ENCODE measurements around the gene MLLT1. TPM values are rescaled to one million over a fixed set of nuclear protein-coding genes. Genes with fewer than 3 reads are reported as not detected.

MLLT1 gene
- total RNA-seq, 1 experiment from 2014 or later = 29.0 TPM

DNA sequence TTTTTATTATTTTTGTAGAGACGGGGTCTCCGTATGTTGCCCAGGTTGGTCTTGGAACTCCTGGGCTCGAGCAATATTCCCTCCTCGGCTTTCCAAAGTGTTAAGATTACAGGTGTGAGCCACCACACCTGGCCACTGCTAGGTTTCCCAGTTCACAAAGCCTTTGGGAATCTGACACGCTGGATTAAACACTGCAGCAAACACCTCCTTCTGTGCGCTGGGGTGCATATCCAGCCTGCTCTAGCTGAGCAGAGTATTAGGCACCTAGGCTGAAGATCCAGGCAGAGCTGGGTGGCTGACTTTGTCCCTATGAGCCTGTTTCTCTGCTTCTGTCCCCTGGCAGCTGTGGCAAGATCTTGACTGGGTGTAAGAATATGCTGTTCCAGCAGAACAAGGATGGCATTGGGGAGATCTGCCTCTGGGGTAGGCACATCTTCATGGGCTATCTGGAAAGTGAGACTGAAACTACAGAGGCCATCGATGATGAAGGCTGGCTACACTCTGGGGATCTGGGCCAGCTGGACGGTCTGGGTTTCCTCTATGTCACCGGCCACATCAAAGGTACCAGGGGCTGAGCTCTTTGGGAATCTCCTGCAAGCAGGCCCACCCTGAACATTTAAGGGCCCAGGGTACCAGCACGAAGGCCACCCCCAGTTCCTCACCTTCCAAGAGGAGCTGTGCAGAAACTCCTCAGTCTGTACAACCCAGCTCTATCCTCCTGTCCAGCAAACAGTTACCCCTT lies 94.5 kb downstream of the MLLT1 start:
- Histone ChIP-seq H2AFZ (ENCODE audit: low read length) (no peak overlapping the region), H3K4me1 (ENCODE audit: insufficient read depth, low read length) (no peaks in the 10 kb centered on the region), H3K79me2 (ENCODE audit: low read length) (no peaks in the 10 kb centered on the region), H4K20me1 (ENCODE audit: low read length) (no peaks in the 10 kb centered on the region), H3K9ac (ENCODE audit: low read length) (no peak overlapping the region), H3K27ac (ENCODE audit: low read length) (no peak overlapping the region), H3K27me3 (ENCODE audit: low read length) (peaks cover 4% of the 10 kb centered on the region; the same call in 1 of the 2 replicates), H3K4me2 (ENCODE audit: low read length) (no peak overlapping the region), H3K4me3 (ENCODE audit: low read length) (no peak overlapping the region), H3K9me3 (ENCODE audit: low read length) (no peaks in the 10 kb centered on the region), H3K36me3 (ENCODE audit: low read depth, low read length) (no peaks in the 10 kb centered on the region), H3K9me2 (replicated peaks; ENCODE audit: low read length) (no peaks in the 10 kb centered on the region), H3F3A (ENCODE audit: low read length, unreplicated experiment) (no peaks in the 10 kb centered on the region)
- POLR2A ChIA-PET (ENCODE audit: unreplicated experiment) = interaction anchor here (0.7 kb wide), 1 partner anchor 1617 kb away, joined by 3 read pairs; no protein-coding TSS in a partner anchor
- ATAC-seq (no peak; the same call in 1 of the 2 replicates), DNase-seq (no peak)
- no TSS peak for BruUV-seq (replicated peaks)
- CTCF ChIA-PET = no interaction called here
- TF ChIP-seq CTCF (conservative IDR thresholded peaks at IDR 0.05; ENCODE audit: low read depth, low read length) (no peak), EZH2 (IDR thresholded peaks at IDR 0.05; ENCODE audit: low read length, unreplicated experiment) (no peak), EZH2phosphoT487 (IDR thresholded peaks at IDR 0.05; ENCODE audit: borderline replicate concordance, low read length) (no peak)
- intact Hi-C loops (cut with micrococcal nuclease) = no loop called here

DNA sequence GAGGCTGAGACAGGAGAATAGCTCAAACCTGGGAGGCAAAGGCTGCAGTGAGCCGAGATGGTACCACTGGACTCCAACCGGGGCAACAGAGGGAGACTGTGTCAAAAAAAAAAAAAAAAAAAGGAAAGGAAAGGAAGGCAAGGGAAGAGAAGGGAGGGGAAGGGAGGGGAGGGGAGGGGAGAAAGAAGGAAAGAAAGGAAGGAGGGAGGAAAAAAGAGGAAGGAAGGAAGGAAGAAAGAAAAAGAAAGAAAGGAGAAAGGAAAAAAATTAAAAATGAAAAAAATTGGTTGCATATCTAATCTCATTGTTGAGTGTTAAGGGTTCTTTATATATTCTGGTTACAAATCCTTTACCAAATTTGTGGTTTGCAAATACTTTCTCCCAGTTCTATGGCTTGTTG lies 98.7 kb downstream of the MLLT1 start:
- ChIA-PET CTCF (no interaction called here), POLR2A (ENCODE audit: unreplicated experiment) (no interaction called here)
- Histone ChIP-seq H3K27ac (ENCODE audit: low read length) (no peak overlapping the region), H3K79me2 (ENCODE audit: low read length) (no peaks in the 10 kb centered on the region), H2AFZ (ENCODE audit: low read length) (no peak overlapping the region), H3K4me3 (ENCODE audit: low read length) (no peak overlapping the region), H4K20me1 (ENCODE audit: low read length) (no peaks in the 10 kb centered on the region), H3K36me3 (ENCODE audit: low read depth, low read length) (no peaks in the 10 kb centered on the region), H3K9ac (ENCODE audit: low read length) (no peak overlapping the region), H3F3A (ENCODE audit: low read length, unreplicated experiment) (no peaks in the 10 kb centered on the region), H3K9me3 (ENCODE audit: low read length) (no peaks in the 10 kb centered on the region), H3K4me2 (ENCODE audit: low read length) (no peak overlapping the region), H3K27me3 (ENCODE audit: low read length) (peaks cover 17% of the 10 kb centered on the region), H3K9me2 (replicated peaks; ENCODE audit: low read length) (no peaks in the 10 kb centered on the region), H3K4me1 (ENCODE audit: insufficient read depth, low read length) (no peaks in the 10 kb centered on the region)
- BruUV-seq (replicated peaks) = no TSS peak
- TF ChIP-seq EZH2 (IDR thresholded peaks at IDR 0.05; ENCODE audit: low read length, unreplicated experiment) (no peak), CTCF (conservative IDR thresholded peaks at IDR 0.05; ENCODE audit: low read depth, low read length) (no peak), EZH2phosphoT487 (IDR thresholded peaks at IDR 0.05; ENCODE audit: borderline replicate concordance, low read length) (no peak)
- intact Hi-C loops (cut with micrococcal nuclease) = no loop called here
- ATAC-seq = no peak
- DNase-seq = no peak

DNA sequence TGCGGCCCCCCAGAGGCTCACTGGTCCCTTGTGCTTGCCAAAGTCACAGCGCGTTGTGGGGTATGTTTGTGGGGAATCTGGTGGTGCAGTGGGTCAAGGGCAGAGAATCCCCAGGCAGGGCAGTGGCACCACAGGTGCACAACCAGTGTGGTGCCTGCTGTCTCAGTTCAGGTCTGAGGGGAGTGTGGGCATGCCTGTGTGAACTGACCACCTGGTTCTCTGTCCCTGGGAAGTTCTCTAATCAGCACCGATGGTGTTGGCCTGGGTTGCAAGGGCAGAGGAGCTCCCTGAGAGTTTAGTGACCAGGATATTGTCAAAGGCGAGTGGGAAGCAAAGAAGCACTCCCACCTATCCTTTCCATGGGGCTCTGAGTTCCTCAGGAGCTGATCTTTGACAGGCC lies 106.6 kb downstream of the MLLT1 start:
- POLR2A ChIA-PET (ENCODE audit: unreplicated experiment) = interaction anchor here (0.5 kb wide), 1 partner anchor 204 kb away, joined by 19 read pairs; no protein-coding TSS in a partner anchor
- H3K4me1 ChIP-seq (ENCODE audit: insufficient read depth, low read length) = no peaks in the 10 kb centered on the region
- no TSS peak for BruUV-seq (replicated peaks)
- no peaks in the 10 kb centered on the region for H4K20me1 ChIP-seq (ENCODE audit: low read length)
- H2AFZ ChIP-seq (ENCODE audit: low read length) = no peak overlapping the region
- no peak for DNase-seq
- H3K9me3 ChIP-seq (ENCODE audit: low read length) = no peaks in the 10 kb centered on the region
- no peak overlapping the region for H3K4me3 ChIP-seq (ENCODE audit: low read length)
- no peaks in the 10 kb centered on the region for H3K79me2 ChIP-seq (ENCODE audit: low read length)
- H3K9ac ChIP-seq (ENCODE audit: low read length) = no peak overlapping the region
- no peak for ATAC-seq
- no peak overlapping the region for H3K4me2 ChIP-seq (ENCODE audit: low read length)
- intact Hi-C loops (cut with micrococcal nuclease) = no loop called here
- H3F3A ChIP-seq (ENCODE audit: low read length, unreplicated experiment) = no peaks in the 10 kb centered on the region
- TF ChIP-seq CTCF (conservative IDR thresholded peaks at IDR 0.05; ENCODE audit: low read depth, low read length) (no peak), EZH2 (IDR thresholded peaks at IDR 0.05; ENCODE audit: low read length, unreplicated experiment) (no peak), EZH2phosphoT487 (IDR thresholded peaks at IDR 0.05; ENCODE audit: borderline replicate concordance, low read length) (no peak)
- CTCF ChIA-PET = no interaction called here
- H3K27ac ChIP-seq (ENCODE audit: low read length) = no peak overlapping the region
- H3K9me2 ChIP-seq (replicated peaks; ENCODE audit: low read length) = no peaks in the 10 kb centered on the region
- no peaks in the 10 kb centered on the region for H3K36me3 ChIP-seq (ENCODE audit: low read depth, low read length)
- H3K27me3 ChIP-seq (ENCODE audit: low read length) = peaks cover 13% of the 10 kb centered on the region

All from PC-3 (cell line).